Mesendoderm (in vitro differentiated cells): Measurements from ENCODE around the gene TRIP6.

Experiments used
- DNase-seq: peaks from one replicate; pipeline ENCODE4 v3.0.0; 2013
- H2AK5ac ChIP-seq: 2 replicates; pipeline ENCODE4 v1.6.1; 2013; ENCODE audit warnings: low read length, inconsistent platforms
- H2BK120ac ChIP-seq: 2 replicates; pipeline ENCODE4 v1.6.1; 2013; ENCODE audit warnings: low read depth, mild to moderate bottlenecking, low read length, moderate library complexity, mixed read lengths
- H2BK15ac ChIP-seq: replicated peaks from 2 replicates; pipeline ENCODE4 v1.6.1; 2013; ENCODE audit warnings: low read depth, mild to moderate bottlenecking, moderate library complexity
- H2BK5ac ChIP-seq: 2 replicates; pipeline ENCODE4 v1.6.1; 2013; ENCODE audit warnings: low read length, inconsistent platforms
- H3K18ac ChIP-seq: 2 replicates; pipeline ENCODE4 v1.6.1; 2013; ENCODE audit warnings: mild to moderate bottlenecking, low read length, mixed read lengths
- H3K23ac ChIP-seq: one replicate; pipeline ENCODE4 v1.6.1; 2013; ENCODE audit warnings: low read length
- H3K27ac ChIP-seq: 2 replicates; pipeline ENCODE4 v1.5.1; 2013; ENCODE audit warnings: low read depth, mild to moderate bottlenecking, inconsistent platforms, low read length, moderate library complexity
- H3K27me3 ChIP-seq: 2 replicates; pipeline ENCODE4 v1.6.1; 2013; ENCODE audit warnings: low read length, control low read depth, mild to moderate bottlenecking, inconsistent platforms; ENCODE audit not compliant: insufficient read depth, poor library complexity
- H3K36me3 ChIP-seq: 2 replicates; pipeline ENCODE4 v1.6.1; 2013; ENCODE audit warnings: low read length, inconsistent platforms; ENCODE audit not compliant: control insufficient read depth, insufficient read depth
- H3K4ac ChIP-seq: one replicate; pipeline ENCODE4 v1.6.1; 2013; ENCODE audit warnings: low read depth, mild to moderate bottlenecking, low read length, moderate library complexity
- H3K4me1 ChIP-seq: 2 replicates; pipeline ENCODE4 v1.6.1; 2013; ENCODE audit warnings: low read depth, low read length, inconsistent platforms; ENCODE audit not compliant: control insufficient read depth
- H3K4me2 ChIP-seq: 2 replicates; pipeline ENCODE4 v1.6.1; 2013; ENCODE audit warnings: low read length
- H3K4me3 ChIP-seq: 2 replicates; pipeline ENCODE4 v1.5.1; 2013; ENCODE audit warnings: mild to moderate bottlenecking, low read length
- H3K56ac ChIP-seq: one replicate; pipeline ENCODE4 v1.6.1; 2013; ENCODE audit warnings: low read length
- H3K79me1 ChIP-seq: 2 replicates; pipeline ENCODE4 v1.6.1; 2013; ENCODE audit warnings: low read length, inconsistent platforms
- H3K79me2 ChIP-seq: 2 replicates; pipeline ENCODE4 v1.6.1; 2013; ENCODE audit warnings: mild to moderate bottlenecking, low read length; ENCODE audit not compliant: control insufficient read depth, insufficient read depth
- H3K9ac ChIP-seq: 2 replicates; pipeline ENCODE4 v1.6.1; 2013; ENCODE audit warnings: low read length, inconsistent platforms
- H4K5ac ChIP-seq: one replicate; pipeline ENCODE4 v1.6.1; 2013; ENCODE audit warnings: low read length
- H4K8ac ChIP-seq: one replicate; pipeline ENCODE4 v1.6.1; 2013; ENCODE audit warnings: low read depth, mild to moderate bottlenecking, control low read depth, low read length, moderate library complexity
- WGBS: extraction: QIAGEN DNeasy Blood & Tissue Kit; methylation state at CpG from one replicate; pipeline ENCODE4 v1.1.7; 2013; ENCODE audit warnings: low lambda C conversion rate, missing lambda C conversion rate; ENCODE audit not compliant: insufficient coverage; ENCODE audit errors: extremely low coverage; 5-methylcytosine and 5-hydroxymethylcytosine counted together

TRIP6 gene

DNA sequence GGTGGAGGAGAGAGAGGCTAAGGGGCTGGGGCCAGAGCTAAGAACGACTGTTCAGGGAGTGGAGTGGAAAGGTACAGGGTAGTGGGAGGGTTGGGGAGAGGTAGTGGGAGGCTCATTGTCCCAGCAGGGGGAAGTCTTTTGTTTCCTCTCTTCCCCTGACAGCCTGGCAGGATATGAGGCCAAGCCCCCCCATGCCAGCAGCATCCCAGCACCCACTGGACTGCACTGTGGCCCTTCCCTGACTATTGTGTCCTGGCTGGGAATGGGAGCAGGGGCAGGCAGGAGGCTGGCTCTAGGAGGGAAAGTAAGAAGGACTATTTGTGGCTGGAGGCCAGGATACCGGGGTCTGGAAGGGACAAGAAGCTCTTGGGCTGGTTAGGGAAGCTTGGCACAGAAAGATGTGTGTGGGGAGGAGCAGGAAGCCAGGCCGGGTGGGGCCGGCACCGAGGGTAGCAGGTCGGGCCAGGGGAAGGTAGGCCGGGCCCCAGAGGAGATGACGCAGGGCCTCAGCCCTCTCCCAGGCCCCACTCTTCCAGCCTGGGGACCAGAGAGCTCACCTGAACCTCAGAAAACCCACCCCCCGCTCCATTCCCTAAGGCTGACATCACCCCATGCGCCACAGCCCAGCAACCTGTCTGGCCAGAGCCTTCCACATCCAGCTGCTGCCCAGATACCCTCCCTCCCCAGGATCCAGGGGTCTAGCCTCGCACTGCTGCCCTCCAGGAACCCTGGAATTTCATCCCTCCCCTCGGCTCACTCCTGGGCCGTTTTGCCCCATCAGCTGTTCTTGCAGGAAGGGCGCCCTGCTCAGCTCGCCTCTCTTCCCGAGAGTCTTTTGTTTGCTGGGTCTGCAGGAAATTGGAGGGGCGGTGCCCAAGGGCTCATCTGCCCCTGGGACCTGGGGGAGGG lies 31.0 kb upstream of the TRIP6 start:
- H3K56ac ChIP-seq, result peak overlapping the region; percentile 83
- H2BK5ac ChIP-seq, result peak overlapping the region; percentile 98
- H3K9ac ChIP-seq, result peak overlapping the region; percentile 93
- peak overlapping the region; percentile 19 for H3K4me3 ChIP-seq
- H3K18ac ChIP-seq, result peak overlapping the region; percentile 89
- H4K8ac ChIP-seq, result peak overlapping the region; percentile 58
- H3K4me1 ChIP-seq, result peaks cover 6% of the 10 kb centered on the region
- H2BK120ac ChIP-seq, result peak overlapping the region; percentile 39
- H3K23ac ChIP-seq, result peak overlapping the region; percentile 51
- H3K4ac ChIP-seq, result peak overlapping the region; percentile 82
- DNase-seq, result peak; percentile 98
- no CpG with 5 or more reads among the region's 17 CpGs for whole genome bisulfite sequencing
- H2AK5ac ChIP-seq, result peak overlapping the region; percentile 92
- no peaks in the 10 kb centered on the region for H3K36me3 ChIP-seq
- H3K27me3 ChIP-seq, result no peaks in the 10 kb centered on the region
- peak overlapping the region; percentile 69 for H3K4me2 ChIP-seq
- no peaks in the 10 kb centered on the region for H3K79me2 ChIP-seq
- H2BK15ac ChIP-seq, result peak overlapping the region; percentile 4
- H3K27ac ChIP-seq, result peak overlapping the region; percentile 99
- H4K5ac ChIP-seq, result peak overlapping the region; percentile 0
- peaks cover 2% of the 10 kb centered on the region for H3K79me1 ChIP-seq

DNA sequence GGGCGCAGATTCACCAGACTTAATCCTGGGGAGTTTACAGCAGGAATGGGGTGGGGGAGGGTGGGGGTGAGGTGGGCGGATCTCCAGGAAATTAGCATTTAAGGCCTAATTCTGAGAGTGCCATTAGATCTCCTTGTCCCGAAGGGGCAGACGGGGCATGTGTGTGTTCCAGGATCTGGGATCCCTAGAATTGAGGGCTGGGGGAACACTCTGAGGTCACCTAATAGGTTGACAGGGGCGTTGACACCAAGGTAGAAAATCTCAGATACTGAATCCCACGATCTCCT lies 30.4 kb upstream of the TRIP6 start:
- no peaks in the 10 kb centered on the region for H3K27me3 ChIP-seq
- no peak for DNase-seq
- no peak overlapping the region for H3K23ac ChIP-seq
- H2BK5ac ChIP-seq, result peak overlapping the region; percentile 97
- H2AK5ac ChIP-seq, result no peak overlapping the region
- peak overlapping the region; percentile 63 for H2BK120ac ChIP-seq
- no peak overlapping the region for H2BK15ac ChIP-seq
- peak overlapping the region; percentile 99 for H3K27ac ChIP-seq
- H4K8ac ChIP-seq, result no peak overlapping the region
- peak overlapping the region; percentile 92 for H3K4ac ChIP-seq
- no peak overlapping the region for H4K5ac ChIP-seq
- no peaks in the 10 kb centered on the region for H3K79me2 ChIP-seq
- no peaks in the 10 kb centered on the region for H3K36me3 ChIP-seq
- peak overlapping the region; percentile 99 for H3K56ac ChIP-seq
- H3K4me3 ChIP-seq, result no peak overlapping the region
- H3K4me2 ChIP-seq, result peak overlapping the region; percentile 86
- peaks cover 2% of the 10 kb centered on the region for H3K79me1 ChIP-seq
- no CpG with 5 or more reads among the region's 6 CpGs for WGBS
- peak overlapping the region; percentile 97 for H3K9ac ChIP-seq
- peak overlapping the region; percentile 93 for H3K18ac ChIP-seq
- H3K4me1 ChIP-seq, result peaks cover 6% of the 10 kb centered on the region

DNA sequence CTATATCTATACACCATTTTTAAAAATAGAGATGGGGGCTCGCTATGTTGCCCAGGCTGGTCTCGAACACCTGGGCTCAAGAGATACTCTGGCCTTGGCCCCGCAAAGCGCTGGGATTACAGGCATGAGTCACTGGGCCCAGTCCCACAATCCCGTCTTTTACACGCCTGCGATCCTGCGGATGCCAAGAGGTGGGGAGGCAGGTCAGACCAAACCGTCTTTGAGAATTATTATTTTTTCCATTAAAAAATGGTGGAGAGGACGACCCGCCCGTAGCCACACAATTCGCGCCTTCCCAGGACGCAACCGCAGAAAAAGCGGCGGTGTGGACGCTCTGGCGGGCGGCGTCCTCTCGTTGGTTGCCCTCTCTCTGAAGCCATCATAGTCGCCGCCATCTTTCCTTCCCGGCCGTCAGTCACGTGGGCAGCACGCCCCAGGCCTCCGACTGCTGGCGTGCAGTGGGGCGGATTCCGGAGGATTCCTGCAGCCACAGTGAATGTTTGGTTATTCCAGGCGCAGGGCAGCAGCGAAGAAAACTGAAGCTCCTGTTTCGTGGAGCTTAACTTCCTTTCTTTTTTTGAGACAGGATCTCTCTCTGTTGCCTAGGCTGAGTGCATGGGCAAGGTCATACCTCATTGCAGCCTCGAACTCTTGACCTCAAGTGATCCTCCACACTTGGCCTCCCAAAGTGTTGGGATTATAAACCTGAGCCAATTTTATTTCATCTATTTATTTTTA lies 29.9 kb upstream of the TRIP6 start:
- peak overlapping the region; percentile 99 for H3K27ac ChIP-seq
- no peaks in the 10 kb centered on the region for H3K79me2 ChIP-seq
- H2BK120ac ChIP-seq, result peak overlapping the region; percentile 63
- H2BK5ac ChIP-seq, result peak overlapping the region; percentile 97
- H3K27me3 ChIP-seq, result no peaks in the 10 kb centered on the region
- H3K4ac ChIP-seq, result peak overlapping the region; percentile 92
- peak overlapping the region; percentile 99 for H3K56ac ChIP-seq
- no peak overlapping the region for H2BK15ac ChIP-seq
- peak overlapping the region; percentile 56 for H4K5ac ChIP-seq
- peaks cover 6% of the 10 kb centered on the region for H3K4me1 ChIP-seq
- peaks cover 2% of the 10 kb centered on the region for H3K79me1 ChIP-seq
- no peaks in the 10 kb centered on the region for H3K36me3 ChIP-seq
- peak; percentile 98 for DNase-seq
- H2AK5ac ChIP-seq, result no peak overlapping the region
- no peak overlapping the region for H4K8ac ChIP-seq
- no CpG with 5 or more reads among the region's 37 CpGs for WGBS
- no peak overlapping the region for H3K23ac ChIP-seq
- H3K4me3 ChIP-seq, result peak overlapping the region; percentile 38
- peak overlapping the region; percentile 93 for H3K18ac ChIP-seq
- peak overlapping the region; percentile 86 for H3K4me2 ChIP-seq
- H3K9ac ChIP-seq, result peak overlapping the region; percentile 97

DNA sequence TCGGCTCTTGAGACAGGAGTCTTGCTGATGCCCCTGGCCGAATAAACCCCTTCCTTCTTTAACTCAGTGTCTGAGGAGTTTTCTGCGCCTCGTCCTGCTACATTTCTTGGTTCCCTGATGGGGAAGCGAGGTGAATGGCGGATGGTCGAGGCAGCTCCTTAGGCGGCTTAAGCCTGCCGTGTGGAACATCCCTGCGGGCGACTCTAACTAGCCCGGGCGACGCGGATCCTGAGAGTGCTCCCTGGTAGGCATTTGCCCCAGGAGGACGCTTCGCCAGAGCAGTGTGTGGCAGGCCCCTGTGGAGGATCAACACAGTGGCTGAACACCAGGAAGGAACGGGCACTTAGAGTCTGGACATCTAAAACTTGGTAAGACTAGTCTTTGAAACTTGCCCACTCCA lies 27.8 kb upstream of the TRIP6 start:
- H2AK5ac ChIP-seq, result no peak overlapping the region
- no peak overlapping the region for H2BK120ac ChIP-seq
- WGBS, result no CpG with 5 or more reads among the region's 18 CpGs
- H3K4ac ChIP-seq, result no peak overlapping the region
- no peaks in the 10 kb centered on the region for H3K36me3 ChIP-seq
- H3K4me1 ChIP-seq, result peaks cover 6% of the 10 kb centered on the region
- no peaks in the 10 kb centered on the region for H3K79me2 ChIP-seq
- H3K9ac ChIP-seq, result no peak overlapping the region
- no peak overlapping the region for H4K8ac ChIP-seq
- no peak overlapping the region for H3K18ac ChIP-seq
- H3K23ac ChIP-seq, result no peak overlapping the region
- H3K4me3 ChIP-seq, result no peak overlapping the region
- H2BK15ac ChIP-seq, result no peak overlapping the region
- H4K5ac ChIP-seq, result no peak overlapping the region
- no peak overlapping the region for H2BK5ac ChIP-seq
- peak overlapping the region; percentile 34 for H3K56ac ChIP-seq
- no peak for DNase-seq
- no peak overlapping the region for H3K27ac ChIP-seq
- H3K27me3 ChIP-seq, result no peaks in the 10 kb centered on the region
- no peaks in the 10 kb centered on the region for H3K79me1 ChIP-seq
- no peak overlapping the region for H3K4me2 ChIP-seq

DNA sequence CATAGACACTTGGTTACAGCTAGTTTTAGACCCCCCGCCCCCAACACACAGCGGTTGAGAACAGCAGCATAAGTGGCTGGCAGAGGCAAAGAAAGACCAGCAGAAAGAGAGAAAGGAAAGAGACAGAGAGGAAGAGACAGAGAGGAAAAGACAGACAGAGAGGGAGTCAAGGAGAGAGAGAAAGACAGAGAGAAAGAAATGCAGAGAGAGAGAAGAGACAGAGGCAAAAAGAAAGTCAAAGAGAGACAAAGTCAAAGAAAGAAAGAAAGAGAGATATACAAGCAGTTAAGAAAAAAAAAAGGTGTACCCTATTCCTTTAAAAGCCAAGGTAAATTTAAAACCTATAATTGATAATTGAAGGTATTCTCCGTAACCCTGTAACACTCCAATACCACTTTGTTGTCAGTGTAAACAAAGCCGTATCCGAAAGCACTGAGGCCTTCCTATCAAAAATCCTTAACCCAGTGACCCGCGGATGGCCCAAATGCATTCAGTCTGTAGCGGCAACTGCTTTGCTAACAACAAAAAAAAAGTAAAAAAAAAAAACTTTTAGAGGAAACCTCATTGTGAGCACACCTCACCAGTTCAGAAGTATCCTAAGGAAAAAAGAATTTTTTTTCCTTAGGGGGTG lies 26.6 kb upstream of the TRIP6 start:
- no peak overlapping the region for H3K4me3 ChIP-seq
- H3K56ac ChIP-seq, result peak overlapping the region; percentile 44
- peak; percentile 37 for DNase-seq
- H2BK15ac ChIP-seq, result no peak overlapping the region
- H3K36me3 ChIP-seq, result no peaks in the 10 kb centered on the region
- H3K27ac ChIP-seq, result no peak overlapping the region
- H3K23ac ChIP-seq, result no peak overlapping the region
- no peak overlapping the region for H2AK5ac ChIP-seq
- WGBS, result no CpG with 5 or more reads among the region's 8 CpGs
- no peaks in the 10 kb centered on the region for H3K27me3 ChIP-seq
- no peaks in the 10 kb centered on the region for H3K79me2 ChIP-seq
- H3K18ac ChIP-seq, result no peak overlapping the region
- H3K79me1 ChIP-seq, result no peaks in the 10 kb centered on the region
- no peak overlapping the region for H3K4me2 ChIP-seq
- no peak overlapping the region for H3K9ac ChIP-seq
- peaks cover 6% of the 10 kb centered on the region for H3K4me1 ChIP-seq
- H3K4ac ChIP-seq, result no peak overlapping the region
- H4K8ac ChIP-seq, result no peak overlapping the region
- H2BK120ac ChIP-seq, result no peak overlapping the region
- H2BK5ac ChIP-seq, result no peak overlapping the region
- no peak overlapping the region for H4K5ac ChIP-seq
